Parathyroid adenoma (tissue), 2 donors: ENCODE results near the gene PLOD3.
"Not testable (repeated sequence)": the region's sequence is repeated elsewhere in the genome, so short reads cannot be mapped to it uniquely, and the experiment has no call there.

Experiments
- H2AFZ ChIP-seq: fragments of 300-600 bp; sonication (generic); one replicate; pipeline ENCODE4 v1.7.0; 2017; ENCODE audit warnings: antibody characterized with exemption, mild to moderate bottlenecking
- H3K27ac ChIP-seq: fragments of 300-600 bp; sonication (generic); one replicate; pipeline ENCODE4 v1.7.0; 2017
- H3K27me3 ChIP-seq: fragments of 300-600 bp; sonication (generic); one replicate; pipeline ENCODE4 v1.7.0; 2017; ENCODE audit warnings: low read length; ENCODE audit not compliant: control insufficient read depth, insufficient read depth
- H3K36me3 ChIP-seq: fragments of 300-600 bp; sonication (generic); one replicate; pipeline ENCODE4 v1.7.0; 2017; ENCODE audit warnings: low read length; ENCODE audit not compliant: control insufficient read depth, insufficient read depth
- H3K4me1 ChIP-seq: fragments of 300-600 bp; sonication (generic); one replicate; pipeline ENCODE4 v1.7.0; 2017; ENCODE audit warnings: control low read depth
- H3K4me2 ChIP-seq: fragments of 300-600 bp; sonication (generic); one replicate; pipeline ENCODE4 v1.7.0; 2017; ENCODE audit warnings: low read length
- H3K4me3 ChIP-seq: fragments of 300-600 bp; sonication (generic); one replicate; pipeline ENCODE4 v1.7.0; 2017; ENCODE audit warnings: low read depth, low read length
- H3K79me2 ChIP-seq: fragments of 300-600 bp; sonication (generic); one replicate; pipeline ENCODE4 v1.7.0; 2017; ENCODE audit warnings: control low read depth
- H3K9ac ChIP-seq: fragments of 300-600 bp; sonication (generic); one replicate; pipeline ENCODE4 v1.7.0; 2017; ENCODE audit warnings: mild to moderate bottlenecking
- H3K9me3 ChIP-seq: fragments of 300-600 bp; sonication (generic); one replicate; pipeline ENCODE4 v1.7.0; 2017; ENCODE audit warnings: low read length; ENCODE audit not compliant: control insufficient read depth
- TF ChIP-seq, protein P1 (sequence below): fragments of 300-600 bp; sonication (generic); IDR thresholded peaks from one replicate; pipeline ENCODE4 v1.7.0; 2017; ENCODE audit warnings: antibody characterized with exemption, mild to moderate bottlenecking
- donor health status: primary hyperparathyroidism.

The PLOD3 gene

DNA sequence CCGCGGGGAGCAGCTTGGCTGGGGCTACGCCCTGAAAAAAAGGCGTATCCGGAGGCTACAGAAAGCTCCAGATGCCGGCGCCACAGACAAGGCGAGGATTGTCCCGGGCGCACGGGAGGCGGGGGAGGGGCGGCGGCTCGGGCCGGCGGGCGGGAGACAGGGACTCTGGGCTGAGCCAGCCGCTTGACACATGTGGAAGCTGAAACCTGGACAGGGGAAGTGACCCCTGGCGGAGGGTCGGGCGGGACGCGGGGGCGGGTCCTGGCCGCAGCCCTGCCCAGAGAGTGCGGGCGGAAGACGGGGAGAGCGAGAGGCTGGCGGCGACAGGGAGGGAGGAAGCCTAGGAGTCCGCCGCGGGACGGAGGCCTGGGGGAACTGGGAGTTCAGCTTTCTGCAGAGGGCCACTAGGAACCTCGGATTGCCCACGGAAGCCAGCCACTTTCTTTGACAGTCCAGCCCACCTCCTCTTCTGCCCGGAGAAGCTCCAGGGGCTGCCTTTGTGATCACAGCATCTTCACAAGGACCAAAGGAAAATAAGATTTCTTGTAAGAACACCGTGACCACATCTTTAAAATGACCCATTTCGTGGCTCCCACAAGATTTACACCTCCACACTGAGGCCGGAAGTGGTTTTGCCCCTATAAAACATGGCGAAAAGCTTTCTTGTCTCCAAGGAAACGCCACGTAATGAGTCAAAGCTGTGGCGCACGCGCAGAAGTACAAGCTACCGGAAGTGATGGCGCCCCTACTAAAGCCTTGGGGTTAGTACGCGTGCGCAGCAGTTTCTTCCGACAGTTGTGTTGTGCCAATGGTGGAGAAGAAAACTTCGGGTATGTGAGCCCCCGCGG, at the start of gene PLOD3, which contains the start of gene ZNHIT1:
TSS of gene PLOD3 (minus strand) at position 194 of the 848 bp plus-strand sequence. CDS start 307 bp downstream, outside the sequence.
TSS of gene ZNHIT1 (plus strand) at position 778 of the 848 bp plus-strand sequence. CDS start at position 809, 31 bp downstream.
- peak within 1 kb of the TSS; percentile 99 for H3K4me2 ChIP-seq
- H3K27me3 ChIP-seq: no peaks in the 10 kb centered on the region
- H3K36me3 ChIP-seq: no peaks in the 10 kb centered on the region
- H3K9ac ChIP-seq: peak within 1 kb of the TSS; percentile 6
- TF ChIP-seq, protein P1, sequence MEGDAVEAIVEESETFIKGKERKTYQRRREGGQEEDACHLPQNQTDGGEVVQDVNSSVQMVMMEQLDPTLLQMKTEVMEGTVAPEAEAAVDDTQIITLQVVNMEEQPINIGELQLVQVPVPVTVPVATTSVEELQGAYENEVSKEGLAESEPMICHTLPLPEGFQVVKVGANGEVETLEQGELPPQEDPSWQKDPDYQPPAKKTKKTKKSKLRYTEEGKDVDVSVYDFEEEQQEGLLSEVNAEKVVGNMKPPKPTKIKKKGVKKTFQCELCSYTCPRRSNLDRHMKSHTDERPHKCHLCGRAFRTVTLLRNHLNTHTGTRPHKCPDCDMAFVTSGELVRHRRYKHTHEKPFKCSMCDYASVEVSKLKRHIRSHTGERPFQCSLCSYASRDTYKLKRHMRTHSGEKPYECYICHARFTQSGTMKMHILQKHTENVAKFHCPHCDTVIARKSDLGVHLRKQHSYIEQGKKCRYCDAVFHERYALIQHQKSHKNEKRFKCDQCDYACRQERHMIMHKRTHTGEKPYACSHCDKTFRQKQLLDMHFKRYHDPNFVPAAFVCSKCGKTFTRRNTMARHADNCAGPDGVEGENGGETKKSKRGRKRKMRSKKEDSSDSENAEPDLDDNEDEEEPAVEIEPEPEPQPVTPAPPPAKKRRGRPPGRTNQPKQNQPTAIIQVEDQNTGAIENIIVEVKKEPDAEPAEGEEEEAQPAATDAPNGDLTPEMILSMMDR: peak; percentile 5
- peak within 1 kb of the TSS; percentile 95 for H3K4me3 ChIP-seq
- peak within 1 kb of the TSS; percentile 94 for H3K27ac ChIP-seq
- H3K4me1 ChIP-seq: no peaks in the 10 kb centered on the region
- H3K79me2 ChIP-seq: peaks cover 33% of the 10 kb centered on the region
- H3K9me3 ChIP-seq: no peaks in the 10 kb centered on the region
- H2AFZ ChIP-seq: peak within 1 kb of the TSS; percentile 91

- TF ChIP-seq, protein P1: no peak
- Histone ChIP-seq H3K27ac (no peak overlapping the region), H3K9ac (no peak overlapping the region), H3K4me1 (no peaks in the 10 kb centered on the region), H3K79me2 (no peaks in the 10 kb centered on the region), H3K4me2 (no peak overlapping the region), H3K9me3 (no peaks in the 10 kb centered on the region), H3K36me3 (no peaks in the 10 kb centered on the region), H3K27me3 (no peaks in the 10 kb centered on the region), H3K4me3 (no peak overlapping the region), H2AFZ (no peak overlapping the region)
Measured at GRCh38 chr7:101265622-101266516, 48.5 kb upstream of the PLOD3 start.

- H2AFZ ChIP-seq: peak overlapping the region; percentile 40
Measured at GRCh38 chr7:101264102-101264706, 46.8 kb upstream of the PLOD3 start.

DNA sequence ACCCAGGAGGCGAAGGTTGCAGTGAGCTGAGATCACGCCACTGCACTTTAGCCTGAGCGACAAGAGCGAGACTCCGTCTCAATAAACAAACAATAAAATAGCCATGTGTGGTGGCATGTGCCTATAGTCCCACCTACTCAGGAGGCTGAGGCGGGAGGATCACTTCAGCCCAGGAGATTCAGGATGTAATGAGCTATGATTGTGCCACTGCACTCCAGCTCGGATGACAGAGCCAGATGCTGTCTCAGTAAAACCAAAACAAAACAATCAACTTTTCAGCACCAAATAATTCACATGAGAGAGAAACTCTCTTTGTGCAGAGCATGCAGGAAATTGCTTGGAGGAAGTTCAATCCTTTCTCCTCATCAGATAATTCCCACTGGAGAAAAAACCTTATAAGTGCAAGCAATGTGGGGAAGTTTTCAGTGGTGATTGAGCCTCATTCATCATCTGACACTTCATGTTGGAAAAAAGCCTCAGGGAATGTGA, 40.9 kb upstream of the PLOD3 start:
- Histone ChIP-seq H3K4me1 (no peaks in the 10 kb centered on the region), H3K36me3 (no peaks in the 10 kb centered on the region), H3K9me3 (no peaks in the 10 kb centered on the region), H3K79me2 (no peaks in the 10 kb centered on the region), H3K4me3 (no peak overlapping the region), H3K9ac (no peak overlapping the region), H3K27ac (no peak overlapping the region), H3K27me3 (no peaks in the 10 kb centered on the region), H2AFZ (no peak overlapping the region), H3K4me2 (no peak overlapping the region)
- TF ChIP-seq, protein P1: no peak

More at GRCh38 chr7:101264102-101264706, 46.8 kb upstream of the PLOD3 start:
- not testable (repeated sequence) for H3K27me3 ChIP-seq, H3K4me1 ChIP-seq, H3K9me3 ChIP-seq, H3K4me3 ChIP-seq, H3K27ac ChIP-seq, H3K79me2 ChIP-seq, H3K9ac ChIP-seq, H3K4me2 ChIP-seq, H3K36me3 ChIP-seq
